MCF 10A (cell line): ENCODE data around the gene FGB. TPM values are rescaled to one million over a fixed set of nuclear protein-coding genes. Genes with fewer than 3 reads are reported as not detected.

Experiments used
- BruUV-seq: library from RNA; stranded (reverse); fragments of 400-500 nt; replicated peaks from 2 replicates; lab custom pipeline; 2021; lab: Mats Ljungman, UMichigan
- CTCF ChIA-PET: fragments of 300-600 bp; sonication (Branson Sonifier 250); formaldehyde crosslinking; extraction: SDS; loops from one replicate; lab custom pipeline; 2021; ENCODE audit warnings: antibody characterized with exemption, inconsistent platforms; lab: Yijun Ruan, JAX
- POLR2A ChIA-PET: fragments of 300-600, 350-650 bp; sonication (Branson Sonifier 250); formaldehyde crosslinking; extraction: SDS; loops from one replicate; lab custom pipeline; 2020; ENCODE audit warnings: antibody characterized with exemption, inconsistent platforms; lab: Yijun Ruan, JAX
- DNase-seq: peaks from one replicate; pipeline ENCODE4 v3.0.0-alpha.2; 2018; ENCODE audit not compliant: unreplicated experiment
- H3K27ac Mint-ChIP-seq: one replicate; pipeline ENCODE4 v1.8.0; 2022; ENCODE audit warnings: mild to moderate bottlenecking, low read depth, mixed read lengths; ENCODE audit not compliant: unreplicated experiment
- H3K27me3 Mint-ChIP-seq: one replicate; pipeline ENCODE4 v1.8.0; 2022; ENCODE audit warnings: mixed read lengths; ENCODE audit not compliant: insufficient read depth, unreplicated experiment
- H3K36me3 Mint-ChIP-seq: one replicate; pipeline ENCODE4 v1.8.0; 2022; ENCODE audit warnings: mild to moderate bottlenecking, moderate library complexity, mixed read lengths; ENCODE audit not compliant: insufficient read depth, unreplicated experiment
- H3K4me1 Mint-ChIP-seq: one replicate; pipeline ENCODE4 v1.8.0; 2022; ENCODE audit warnings: mixed read lengths; ENCODE audit not compliant: insufficient read depth, unreplicated experiment
- H3K4me3 Mint-ChIP-seq: one replicate; pipeline ENCODE4 v1.8.0; 2022; ENCODE audit warnings: mild to moderate bottlenecking, moderate library complexity, mixed read lengths; ENCODE audit not compliant: unreplicated experiment
- H3K9me3 Mint-ChIP-seq: one replicate; pipeline ENCODE4 v1.8.0; 2022; ENCODE audit warnings: mixed read lengths; ENCODE audit not compliant: unreplicated experiment
- CTCF ChIP-seq: fragments of 200-600 bp; IDR thresholded peaks from one replicate; pipeline ENCODE4 v1.8.0; 2022; ENCODE audit warnings: antibody characterized with exemption, mild to moderate bottlenecking; ENCODE audit not compliant: unreplicated experiment
- intact Hi-C: fragments of 100-400 bp; cut with micrococcal nuclease; formaldehyde crosslinking; loops from 2 replicates; pipeline ENCODE4 v1.14.1; 2022
- total RNA-seq: library from RNA; stranded (reverse); gene quantifications from 2 replicates; pipeline ENCODE4 v1.2.3, GENCODE V29; 2022

Gene FGB
- total RNA-seq, 1 experiment from 2014 or later = not detected

DNA sequence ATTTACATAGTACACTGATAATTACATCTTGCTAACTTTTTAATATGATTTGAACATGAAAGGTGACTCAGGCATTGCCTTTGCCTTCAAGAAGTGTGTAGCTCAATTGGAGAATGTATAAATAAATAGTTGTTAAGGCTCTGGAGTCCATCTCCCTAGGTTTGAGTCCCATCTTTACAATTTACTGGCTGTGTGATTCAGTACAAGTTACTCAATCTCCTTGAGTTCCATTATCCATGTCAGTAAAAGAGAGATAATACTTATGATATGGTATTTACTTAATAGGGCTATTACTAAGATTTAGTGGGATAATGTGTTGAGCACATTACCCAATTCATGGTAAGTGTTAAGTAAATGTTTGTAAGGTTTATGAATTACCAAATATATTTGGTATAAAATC, 51.5 kb downstream of the FGB start:
- BruUV-seq = no TSS peak
- Mint-ChIP-seq H3K9me3 (no peaks in the 10 kb centered on the region), H3K36me3 (no peaks in the 10 kb centered on the region), H3K4me3 (no peak overlapping the region), H3K4me1 (no peaks in the 10 kb centered on the region), H3K27ac (no peak overlapping the region), H3K27me3 (no peaks in the 10 kb centered on the region)
- DNase-seq = no peak
- POLR2A ChIA-PET = no interaction called here
- TF ChIP-seq CTCF = no peak
- intact Hi-C loops = no loop called here
- CTCF ChIA-PET = interaction anchor here (0.6 to 23.4 kb wide), 5 partner anchors 10 to 129 kb away, joined by 3 to 935 read pairs (median 7); partner anchors contain the start of genes LRAT and PLRG1

DNA sequence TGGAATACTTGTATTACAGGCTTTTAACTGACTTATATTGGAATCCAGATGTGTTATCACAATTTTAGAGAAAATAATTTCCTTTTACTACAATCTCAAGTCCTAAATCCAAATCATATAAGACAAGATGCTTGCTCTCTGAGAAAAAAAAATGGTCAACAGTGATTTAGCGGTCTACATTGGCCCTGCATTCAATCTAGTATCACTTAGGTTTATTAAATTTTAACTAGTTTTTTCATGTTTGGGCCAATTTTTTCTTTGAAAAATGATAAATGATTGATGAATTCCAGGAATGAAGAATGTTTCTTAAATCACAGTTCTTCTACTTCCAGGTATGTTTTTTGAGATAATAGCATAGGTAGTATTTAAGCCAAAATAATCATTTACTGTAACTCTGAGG, 52.4 kb downstream of the FGB start:
- H3K4me1 Mint-ChIP-seq = no peaks in the 10 kb centered on the region
- intact Hi-C loops = no loop called here
- no peak for TF ChIP-seq CTCF
- DNase-seq = no peak
- BruUV-seq = no TSS peak
- H3K9me3 Mint-ChIP-seq = no peaks in the 10 kb centered on the region
- H3K36me3 Mint-ChIP-seq = no peaks in the 10 kb centered on the region
- no peak overlapping the region for H3K27ac Mint-ChIP-seq
- ChIA-PET POLR2A (no interaction called here), CTCF (interaction anchor here (0.9 to 23.4 kb wide), 4 partner anchors 8 to 62 kb away, joined by 3 to 935 read pairs (median 39); partner anchors contain the start of gene PLRG1)
- no peak overlapping the region for H3K4me3 Mint-ChIP-seq
- no peaks in the 10 kb centered on the region for H3K27me3 Mint-ChIP-seq

- DNase-seq = no peak
- CTCF ChIA-PET = interaction anchor here (0.9 to 23.4 kb wide), 5 partner anchors 8 to 102 kb away, joined by 3 to 935 read pairs (median 41); partner anchors contain the start of genes FGB and PLRG1
Observed at GRCh38 chr4:154616287-154616686, 53.5 kb downstream of the FGB start.

GRCh38 chr4:154616731-154617130, 53.9 kb downstream of the FGB start:
- H3K4me1 Mint-ChIP-seq = no peaks in the 10 kb centered on the region
- ChIA-PET POLR2A (interaction anchor here (0.9 kb wide), 1 partner anchor 67 kb away, joined by 5 read pairs; the partner anchor contains the start of gene PLRG1), CTCF (interaction anchor here (4.9 to 23.4 kb wide), 3 partner anchors 8 to 63 kb away, joined by 41 to 935 read pairs (median 72); partner anchors contain the start of genes FGB and PLRG1)
- no peak for DNase-seq
- H3K36me3 Mint-ChIP-seq = no peaks in the 10 kb centered on the region
- intact Hi-C loops = no loop called here
- TF ChIP-seq CTCF = no peak
- no peaks in the 10 kb centered on the region for H3K9me3 Mint-ChIP-seq
- H3K4me3 Mint-ChIP-seq = no peak overlapping the region
- no peak overlapping the region for H3K27ac Mint-ChIP-seq
- no peaks in the 10 kb centered on the region for H3K27me3 Mint-ChIP-seq
- BruUV-seq = no TSS peak

More at GRCh38 chr4:154616287-154616686, 53.5 kb downstream of the FGB start:
- intact Hi-C loops = no loop called here
- Mint-ChIP-seq H3K4me1 (no peaks in the 10 kb centered on the region), H3K4me3 (no peak overlapping the region), H3K36me3 (no peaks in the 10 kb centered on the region), H3K27me3 (no peaks in the 10 kb centered on the region), H3K27ac (no peak overlapping the region), H3K9me3 (no peaks in the 10 kb centered on the region)
- no peak for TF ChIP-seq CTCF
- POLR2A ChIA-PET = interaction anchor here (0.9 kb wide), 1 partner anchor 66 kb away, joined by 5 read pairs; the partner anchor contains the start of gene PLRG1
- BruUV-seq = no TSS peak
